ENCODE results near the gene PARP12. TPM values are rescaled to one million over a fixed set of nuclear protein-coding genes. Genes with fewer than 3 reads are reported as not detected.
A peak's percentile ranks its signal among the peaks of the same experiment; 100 is the strongest.

Gene PARP12
- total RNA-seq, 4 donors from 2014 or later = 22.7 to 81.0 (median 27.0) TPM

GRCh38 chr7:140015471-140015970 lies 47.2 kb downstream of the PARP12 start:
- Histone ChIP-seq H3K9me3 (no peaks in the 10 kb centered on the region), H3K27me3 (no peaks in the 10 kb centered on the region), H3K4me3 (no peak overlapping the region), H3K27ac (no peak overlapping the region), H3K36me3 (no peaks in the 10 kb centered on the region), H3K4me1 (no peaks in the 10 kb centered on the region)
- WGBS = 95% methylated on average over 11 of the region's 11 CpGs
- peak in 1 of 2 donors; percentile 35 for DNase-seq (ENCODE audit: low spot score in 2 of 2)
- TF ChIP-seq POLR2A (IDR thresholded peaks at IDR 0.05) (no peak), EP300 (IDR thresholded peaks at IDR 0.05) (no peak), CTCF (IDR thresholded peaks at IDR 0.05) (no peak), POLR2AphosphoS5 (IDR thresholded peaks at IDR 0.05) (no peak)

- H3K36me3 ChIP-seq = no peaks in the 10 kb centered on the region
- no peak for TF ChIP-seq POLR2A (IDR thresholded peaks at IDR 0.05)
- TF ChIP-seq POLR2AphosphoS5 (IDR thresholded peaks at IDR 0.05) = no peak
- no peak for TF ChIP-seq EP300 (IDR thresholded peaks at IDR 0.05)
- no peak for TF ChIP-seq CTCF (IDR thresholded peaks at IDR 0.05)
- no peaks in the 10 kb centered on the region for H3K27me3 ChIP-seq
- no peak overlapping the region for H3K4me3 ChIP-seq
- 90% methylated on average over 10 of the region's 10 CpGs for WGBS
- no peaks in the 10 kb centered on the region for H3K4me1 ChIP-seq
- H3K27ac ChIP-seq = no peak overlapping the region
- no peaks in the 10 kb centered on the region for H3K9me3 ChIP-seq
- DNase-seq (ENCODE audit: low spot score in 2 of 2) = peak; percentile 18 to 52
Observed at GRCh38 chr7:140014123-140014522, 48.6 kb downstream of the PARP12 start.

DNA sequence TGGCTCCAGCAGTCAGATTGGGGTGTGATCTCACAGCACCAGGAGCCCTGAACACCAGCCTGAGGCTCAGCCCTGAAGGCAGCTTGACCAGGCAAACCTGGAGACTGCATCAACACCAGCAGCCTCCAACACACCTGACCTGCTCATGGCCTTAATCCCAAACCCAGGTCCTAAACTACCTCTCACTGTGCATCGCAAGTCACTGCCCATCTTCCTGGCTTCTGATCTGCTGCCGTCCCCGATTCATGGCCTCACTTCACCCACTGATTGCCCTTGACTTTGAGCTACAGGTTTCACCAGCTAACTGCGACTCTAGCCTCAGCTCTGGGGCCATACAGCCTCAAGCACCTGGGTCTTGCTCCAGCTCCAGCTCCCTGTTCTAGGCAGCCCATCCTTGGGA lies 49.1 kb downstream of the PARP12 start:
- H3K9me3 ChIP-seq = no peaks in the 10 kb centered on the region
- no peaks in the 10 kb centered on the region for H3K27me3 ChIP-seq
- 93% methylated on average over 4 of the region's 4 CpGs for WGBS
- no peak overlapping the region for H3K27ac ChIP-seq
- peak; percentile 5 to 56 for DNase-seq (ENCODE audit: low spot score in 2 of 2)
- H3K4me3 ChIP-seq = no peak overlapping the region
- no peaks in the 10 kb centered on the region for H3K36me3 ChIP-seq
- TF ChIP-seq POLR2A (IDR thresholded peaks at IDR 0.05) (no peak), POLR2AphosphoS5 (IDR thresholded peaks at IDR 0.05) (no peak), EP300 (IDR thresholded peaks at IDR 0.05) (no peak)
- H3K4me1 ChIP-seq = no peaks in the 10 kb centered on the region

- H3K4me3 ChIP-seq = no peak overlapping the region
- no peaks in the 10 kb centered on the region for H3K4me1 ChIP-seq
- H3K36me3 ChIP-seq = no peaks in the 10 kb centered on the region
- no peaks in the 10 kb centered on the region for H3K27me3 ChIP-seq
- no peak overlapping the region for H3K27ac ChIP-seq
- peak in 1 of 2 donors; percentile 38 for DNase-seq (ENCODE audit: low spot score in 2 of 2)
- WGBS = 84% methylated on average over 9 of the region's 9 CpGs
- H3K9me3 ChIP-seq = no peaks in the 10 kb centered on the region
- TF ChIP-seq EP300 (IDR thresholded peaks at IDR 0.05) = no peak
- TF ChIP-seq POLR2A (IDR thresholded peaks at IDR 0.05) = no peak
- TF ChIP-seq CTCF (IDR thresholded peaks at IDR 0.05) = no peak
- no peak for TF ChIP-seq POLR2AphosphoS5 (IDR thresholded peaks at IDR 0.05)
Observed at GRCh38 chr7:140010194-140010895, 52.4 kb downstream of the PARP12 start.

GRCh38 chr7:140009735-140010134 lies 53.0 kb downstream of the PARP12 start:
- no peaks in the 10 kb centered on the region for H3K27me3 ChIP-seq
- no peaks in the 10 kb centered on the region for H3K4me1 ChIP-seq
- TF ChIP-seq POLR2A (IDR thresholded peaks at IDR 0.05) = no peak
- TF ChIP-seq EP300 (IDR thresholded peaks at IDR 0.05) = no peak
- TF ChIP-seq POLR2AphosphoS5 (IDR thresholded peaks at IDR 0.05) = no peak
- TF ChIP-seq CTCF (IDR thresholded peaks at IDR 0.05) = no peak
- 76% methylated on average over 11 of the region's 11 CpGs for WGBS
- no peak overlapping the region for H3K27ac ChIP-seq
- H3K9me3 ChIP-seq = no peaks in the 10 kb centered on the region
- H3K36me3 ChIP-seq = no peaks in the 10 kb centered on the region
- no peak overlapping the region for H3K4me3 ChIP-seq
- peak in 1 of 2 donors; percentile 49 for DNase-seq (ENCODE audit: low spot score in 2 of 2)
